Sigmoid colon (tissue), 3 donors: ENCODE data around the gene MYBBP1A.

ENCODE experiments used
- POLR2A ChIP-seq, 2 donors: fragments of 450-650 bp; IDR thresholded peaks; one replicate each; pipeline ENCODE4 v1.6.1; 2016; ENCODE audit warnings: antibody characterized with exemption in 2 of 2, mild to moderate bottlenecking in 2 of 2, moderate library complexity in 2 of 2
- TF ChIP-seq, protein P1 (sequence below), 4 experiments: fragments of 450-650 bp in 3 of 4; fragments of 200-600 bp in 1 of 4; IDR thresholded peaks; one replicate each; pipeline ENCODE4 v1.5.1; 2016 to 2019; ENCODE audit warnings: antibody characterized with exemption in 4 of 4, mild to moderate bottlenecking in 3 of 4, moderate library complexity in 2 of 4

DNA sequence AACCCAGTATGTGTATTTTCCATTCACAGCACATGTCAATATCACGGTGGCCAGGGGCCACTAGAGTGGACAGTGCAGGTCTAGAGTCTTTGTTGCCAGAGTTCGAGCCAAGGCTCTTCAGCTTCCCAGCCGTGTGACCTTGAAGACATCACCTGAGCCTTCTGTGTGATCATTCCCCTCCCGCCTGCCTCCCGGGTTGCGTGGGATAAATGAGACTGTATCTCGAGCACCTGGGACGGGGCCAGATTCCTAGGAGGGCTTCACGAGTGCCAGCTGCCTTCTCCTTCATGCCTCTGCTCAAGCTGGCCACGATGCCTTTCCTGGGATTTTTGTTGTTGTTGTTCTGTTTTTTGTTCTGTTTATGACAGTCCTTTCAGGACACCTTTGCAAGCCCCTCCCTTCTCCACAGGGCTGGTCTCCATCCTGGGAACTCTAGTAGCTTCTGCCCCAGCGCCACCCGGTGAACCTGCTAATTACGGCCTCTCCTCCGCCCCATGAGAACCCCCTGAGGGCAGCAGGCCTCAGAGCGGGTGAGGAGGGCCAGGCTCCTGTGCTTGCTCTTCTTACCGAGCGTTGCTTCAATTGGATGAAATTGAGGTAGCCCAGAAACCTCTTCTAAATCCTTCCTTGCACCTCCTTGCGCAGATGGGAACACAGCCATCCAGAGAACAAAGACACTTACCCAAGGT is 52.6 kb downstream of the MYBBP1A start:
- no peak for TF ChIP-seq POLR2A (IDR thresholded peaks at IDR 0.05)
- TF ChIP-seq, protein P1, sequence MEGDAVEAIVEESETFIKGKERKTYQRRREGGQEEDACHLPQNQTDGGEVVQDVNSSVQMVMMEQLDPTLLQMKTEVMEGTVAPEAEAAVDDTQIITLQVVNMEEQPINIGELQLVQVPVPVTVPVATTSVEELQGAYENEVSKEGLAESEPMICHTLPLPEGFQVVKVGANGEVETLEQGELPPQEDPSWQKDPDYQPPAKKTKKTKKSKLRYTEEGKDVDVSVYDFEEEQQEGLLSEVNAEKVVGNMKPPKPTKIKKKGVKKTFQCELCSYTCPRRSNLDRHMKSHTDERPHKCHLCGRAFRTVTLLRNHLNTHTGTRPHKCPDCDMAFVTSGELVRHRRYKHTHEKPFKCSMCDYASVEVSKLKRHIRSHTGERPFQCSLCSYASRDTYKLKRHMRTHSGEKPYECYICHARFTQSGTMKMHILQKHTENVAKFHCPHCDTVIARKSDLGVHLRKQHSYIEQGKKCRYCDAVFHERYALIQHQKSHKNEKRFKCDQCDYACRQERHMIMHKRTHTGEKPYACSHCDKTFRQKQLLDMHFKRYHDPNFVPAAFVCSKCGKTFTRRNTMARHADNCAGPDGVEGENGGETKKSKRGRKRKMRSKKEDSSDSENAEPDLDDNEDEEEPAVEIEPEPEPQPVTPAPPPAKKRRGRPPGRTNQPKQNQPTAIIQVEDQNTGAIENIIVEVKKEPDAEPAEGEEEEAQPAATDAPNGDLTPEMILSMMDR (IDR thresholded peaks at IDR 0.05), result no peak
